Right lobe of liver (tissue), 4 donors: ENCODE results near the gene FAM222B.

ENCODE experiments used
- POLR2A ChIP-seq: fragments of 450-650 bp; IDR thresholded peaks from one replicate; pipeline ENCODE4 v1.6.1; 2017; ENCODE audit warnings: antibody characterized with exemption, mild to moderate bottlenecking
- TF ChIP-seq, protein P1 (sequence below), 4 donors: fragments of 200-600 bp in 3 of 4; fragments of 450-650 bp in 1 of 4; IDR thresholded peaks; one replicate each; pipeline versions ENCODE4 v1.5.1 to v1.8.0; 2016 to 2022; ENCODE audit warnings: antibody characterized with exemption in 4 of 4, mild to moderate bottlenecking in 2 of 4
- donor health status: DM: no; HTN: no; CAD: no.
- donor health status: DM: no; HTN: no; CAD: no.
- donor health status: DM: no; HTN: yes; CAD: no.

DNA sequence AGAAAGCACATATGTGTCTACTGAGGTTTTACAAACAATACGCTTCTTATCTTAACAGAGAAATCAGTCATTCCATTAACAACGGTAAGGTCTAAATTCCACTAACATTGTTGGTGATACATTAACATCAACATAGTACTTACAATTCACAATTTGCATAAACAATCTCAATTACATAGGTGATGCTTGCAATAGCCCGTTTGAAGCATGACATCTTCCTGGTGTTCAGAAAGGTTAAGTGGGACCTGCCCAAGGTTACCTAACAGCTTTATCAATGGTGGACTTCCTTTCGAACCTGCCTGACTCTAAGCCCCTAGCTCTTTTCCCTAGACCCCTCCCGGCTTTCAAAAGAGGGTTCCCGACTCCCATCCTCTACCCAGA is 699 bp downstream of the FAM222B start:
- TF ChIP-seq, protein P1, sequence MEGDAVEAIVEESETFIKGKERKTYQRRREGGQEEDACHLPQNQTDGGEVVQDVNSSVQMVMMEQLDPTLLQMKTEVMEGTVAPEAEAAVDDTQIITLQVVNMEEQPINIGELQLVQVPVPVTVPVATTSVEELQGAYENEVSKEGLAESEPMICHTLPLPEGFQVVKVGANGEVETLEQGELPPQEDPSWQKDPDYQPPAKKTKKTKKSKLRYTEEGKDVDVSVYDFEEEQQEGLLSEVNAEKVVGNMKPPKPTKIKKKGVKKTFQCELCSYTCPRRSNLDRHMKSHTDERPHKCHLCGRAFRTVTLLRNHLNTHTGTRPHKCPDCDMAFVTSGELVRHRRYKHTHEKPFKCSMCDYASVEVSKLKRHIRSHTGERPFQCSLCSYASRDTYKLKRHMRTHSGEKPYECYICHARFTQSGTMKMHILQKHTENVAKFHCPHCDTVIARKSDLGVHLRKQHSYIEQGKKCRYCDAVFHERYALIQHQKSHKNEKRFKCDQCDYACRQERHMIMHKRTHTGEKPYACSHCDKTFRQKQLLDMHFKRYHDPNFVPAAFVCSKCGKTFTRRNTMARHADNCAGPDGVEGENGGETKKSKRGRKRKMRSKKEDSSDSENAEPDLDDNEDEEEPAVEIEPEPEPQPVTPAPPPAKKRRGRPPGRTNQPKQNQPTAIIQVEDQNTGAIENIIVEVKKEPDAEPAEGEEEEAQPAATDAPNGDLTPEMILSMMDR (IDR thresholded peaks at IDR 0.05): no peak
- no peak for TF ChIP-seq POLR2A
